HPDE6-E6E7 (cell line): ENCODE measurements around the gene PPEF1.
A peak's percentile ranks its signal among the peaks of the same experiment; 100 is the strongest.

Experiments
- DNase-seq: peaks from one replicate; pipeline ENCODE4 v3.0.0; 2011; ENCODE audit warnings: missing footprints; ENCODE audit errors: extremely low spot score

PPEF1 gene

DNA sequence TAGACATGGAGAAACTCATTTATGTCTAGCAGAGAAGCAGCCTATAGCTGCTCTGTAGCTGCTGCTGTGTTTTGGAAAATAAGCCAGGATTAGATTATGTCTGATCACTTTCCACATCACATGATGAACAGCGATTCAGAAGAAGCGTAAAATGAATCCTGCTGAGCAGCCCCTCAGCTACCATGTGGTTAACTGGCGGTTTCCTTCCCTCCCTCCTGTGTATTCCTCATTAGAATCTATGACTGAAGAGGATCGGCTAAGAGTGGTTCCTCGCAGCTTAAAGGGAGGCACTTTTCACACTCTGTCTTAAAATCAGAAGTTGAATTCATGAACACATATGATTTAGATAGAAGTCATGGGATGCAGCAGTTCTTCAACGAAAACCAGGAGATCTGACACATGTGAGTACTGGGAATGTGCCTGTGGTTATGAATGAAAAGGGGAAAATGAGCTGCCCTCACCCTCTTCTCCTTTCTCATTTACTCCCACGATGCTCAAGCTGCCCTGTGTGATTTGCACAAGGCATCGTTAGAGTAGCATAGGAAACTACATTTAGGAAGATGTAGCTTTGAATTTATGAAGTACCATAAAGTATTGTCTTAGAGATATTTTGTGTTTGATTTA is at the start of gene PPEF1:
TSS of gene PPEF1 (plus strand) at position 220 of the 624 bp plus-strand sequence. CDS start at position 356, 136 bp downstream.
- no peak for DNase-seq

- no peak for DNase-seq
Measured at GRCh38 chrX:18661273-18661672, 46.2 kb upstream of the PPEF1 start.

- no peak for DNase-seq
Measured at GRCh38 chrX:18664947-18665346, 42.5 kb upstream of the PPEF1 start.

DNA sequence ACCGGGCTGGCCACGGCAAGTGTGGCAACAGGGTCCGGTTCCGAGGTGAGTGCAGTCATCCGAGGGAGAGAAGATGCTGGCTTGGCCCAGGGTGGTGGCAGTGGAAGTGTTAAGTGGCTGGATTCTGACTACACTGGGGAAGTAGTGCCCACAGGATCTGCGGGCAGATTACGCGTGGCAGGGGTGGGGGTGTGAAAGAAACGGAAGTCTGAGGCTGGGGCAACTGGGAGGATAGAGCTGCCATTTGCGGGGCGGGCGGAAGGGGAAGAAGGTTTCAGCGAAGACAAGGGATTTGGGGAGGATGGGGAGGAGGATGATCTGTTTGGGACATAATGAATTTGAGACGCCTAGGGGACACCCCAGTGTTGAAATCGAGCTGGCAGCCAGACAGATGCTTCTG is 40.8 kb upstream of the PPEF1 start:
- no peak for DNase-seq

DNA sequence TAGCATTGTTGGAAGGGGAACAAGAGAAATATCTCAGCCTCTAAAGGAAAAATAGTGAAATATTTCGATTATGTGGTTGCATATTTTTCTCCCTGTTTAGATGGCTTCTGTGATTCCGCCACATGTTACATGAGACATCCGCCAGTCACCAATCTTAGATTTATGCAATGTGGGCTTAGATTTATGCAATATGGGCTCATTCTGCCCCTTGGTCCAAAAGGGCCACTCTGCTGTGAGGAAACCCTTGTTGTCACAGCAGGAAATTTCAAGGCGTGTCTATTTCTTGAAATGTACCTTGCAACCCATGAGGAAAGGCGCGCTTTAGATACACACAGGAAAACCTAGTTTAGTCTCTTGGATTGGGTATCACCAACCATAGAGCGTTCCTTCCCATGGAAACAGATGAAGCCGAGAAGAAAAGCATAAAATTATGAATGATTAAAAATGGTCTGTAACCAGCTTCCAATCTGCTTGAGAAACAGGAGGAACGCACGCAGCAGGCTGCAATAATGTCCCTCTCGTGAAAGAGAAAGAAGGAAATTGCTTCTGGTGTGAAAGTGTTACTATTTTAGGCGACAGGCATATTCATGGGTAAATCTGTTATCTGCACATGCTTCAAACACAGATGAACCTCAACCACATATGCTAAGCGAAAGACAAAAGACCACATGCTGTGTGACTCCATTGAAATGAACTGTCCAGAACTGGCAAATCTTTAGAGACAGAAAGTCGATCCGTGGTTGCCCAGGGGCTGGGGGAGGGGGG is 39.2 kb upstream of the PPEF1 start:
- no peak for DNase-seq

DNA sequence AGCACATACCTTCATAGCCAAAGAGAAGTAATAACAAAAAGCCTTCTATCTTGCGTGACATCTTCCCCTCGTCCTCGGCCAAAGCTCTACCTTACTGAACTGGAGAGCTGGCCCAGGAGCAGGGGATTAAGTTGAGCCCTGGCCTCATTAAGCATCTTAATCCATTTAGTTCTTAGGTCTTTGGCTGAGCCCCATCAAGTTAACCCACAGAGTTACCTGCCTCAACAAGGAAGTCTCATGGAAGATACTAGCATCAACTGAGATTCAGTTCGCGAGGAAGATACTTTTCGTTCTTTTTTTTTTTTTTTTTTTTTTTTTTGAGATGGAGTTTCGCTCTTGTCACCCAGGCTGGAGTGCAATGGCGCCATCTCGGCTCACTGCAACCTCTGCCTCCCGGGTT is 35.4 kb upstream of the PPEF1 start, which contains the start of gene RS1:
TSS of gene RS1 (minus strand) at position 101 of the 400 bp plus-strand sequence. CDS start at position 61, 40 bp downstream.
- no peak for DNase-seq

DNA sequence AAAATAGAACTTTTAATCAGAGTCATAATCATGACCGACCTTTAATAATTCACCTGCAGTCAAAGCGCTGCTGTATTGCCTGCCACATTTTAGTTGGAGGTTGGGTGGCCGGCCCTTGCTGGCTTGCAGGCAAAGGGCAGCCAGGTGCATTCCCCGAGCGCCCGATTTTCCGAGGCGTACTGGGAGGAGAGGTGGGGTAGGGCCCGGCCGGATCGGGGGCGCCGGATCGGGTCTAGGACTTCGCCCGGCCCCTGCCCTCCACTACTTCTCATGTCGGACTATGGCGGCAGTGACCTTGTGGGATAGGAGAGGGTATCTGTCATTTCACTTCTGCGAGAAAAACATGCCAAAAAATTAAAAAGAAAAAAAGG is 33.0 kb upstream of the PPEF1 start:
- no peak for DNase-seq

DNA sequence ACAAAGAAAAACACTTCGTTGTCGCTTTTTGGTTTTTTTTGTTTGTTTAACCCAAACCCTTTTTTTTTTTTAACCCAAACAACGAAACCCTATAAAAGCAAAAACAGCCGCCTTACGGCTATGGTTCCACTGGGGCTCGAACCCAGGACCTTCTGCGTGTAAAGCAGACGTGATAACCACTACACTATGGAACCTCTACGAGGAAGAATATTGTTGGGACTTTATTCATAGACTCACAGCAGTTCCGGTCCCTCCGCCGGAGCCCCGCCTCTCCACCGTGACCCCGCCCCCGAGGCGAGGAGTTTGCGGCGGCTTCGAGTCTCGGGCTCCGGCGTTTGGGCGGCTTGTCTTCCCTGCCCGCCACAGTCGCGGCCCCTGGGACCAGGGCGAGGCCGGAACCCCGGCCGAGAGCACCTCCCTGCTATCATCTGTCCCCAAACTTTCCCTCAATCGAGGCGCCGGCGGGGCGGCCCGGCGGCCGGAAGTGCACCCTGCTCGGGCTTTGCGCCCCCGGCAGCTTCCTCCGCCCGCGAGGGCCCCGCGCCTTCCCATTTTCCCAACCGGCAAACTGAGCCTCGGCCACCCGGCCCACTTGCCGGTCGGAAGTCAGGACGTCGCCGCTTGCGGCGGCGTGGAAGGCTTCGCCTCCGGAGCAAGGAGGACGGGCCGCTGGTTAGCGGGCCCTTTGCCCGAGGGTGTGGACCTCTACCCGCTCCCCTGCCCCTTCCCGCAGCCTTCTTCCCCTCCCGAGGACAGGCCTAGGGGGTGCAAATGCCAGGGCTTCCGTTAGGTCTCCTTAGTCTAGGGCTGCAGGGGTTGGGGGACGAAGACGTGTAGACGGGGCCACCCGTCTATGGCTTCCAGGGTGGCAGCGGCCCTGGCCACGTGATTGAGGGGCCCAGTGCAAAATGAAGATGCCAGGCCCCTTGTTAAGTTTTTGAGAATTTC is 32.4 kb upstream of the PPEF1 start:
- peak; percentile 40 for DNase-seq

GRCh38 chrX:18676050-18676449 is 31.4 kb upstream of the PPEF1 start:
- DNase-seq = no peak

- peak; percentile 27 for DNase-seq
Measured at GRCh38 chrX:18676470-18676869, 31.0 kb upstream of the PPEF1 start.

- no peak for DNase-seq
Measured at GRCh38 chrX:18677161-18677869, 30.1 kb upstream of the PPEF1 start.

- no peak for DNase-seq
Measured at GRCh38 chrX:18681996-18682395, 25.4 kb upstream of the PPEF1 start.

DNA sequence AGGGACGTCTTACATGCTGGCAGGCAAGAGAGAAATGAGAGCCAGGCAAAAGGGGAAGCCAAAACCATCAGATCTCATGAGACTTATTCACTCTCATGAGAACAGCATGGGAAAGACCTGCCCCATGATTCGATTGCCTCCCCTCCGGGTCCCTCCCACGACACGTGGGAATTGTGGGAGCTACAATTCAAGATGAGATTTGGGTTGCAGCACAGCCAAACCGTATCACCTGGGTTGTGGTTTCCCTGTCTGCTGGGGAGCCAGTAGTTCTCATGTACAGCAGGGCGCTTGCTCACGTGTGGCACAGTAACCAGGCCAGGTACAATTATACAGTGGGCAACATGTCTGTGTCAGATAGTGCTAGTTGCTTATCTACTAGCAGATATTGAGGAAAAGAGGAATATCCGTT is 24.5 kb upstream of the PPEF1 start:
- no peak for DNase-seq

- DNase-seq = no peak
Measured at GRCh38 chrX:18687856-18688495, 19.5 kb upstream of the PPEF1 start.

GRCh38 chrX:18691431-18691830 is 16.0 kb upstream of the PPEF1 start:
- no peak for DNase-seq

DNA sequence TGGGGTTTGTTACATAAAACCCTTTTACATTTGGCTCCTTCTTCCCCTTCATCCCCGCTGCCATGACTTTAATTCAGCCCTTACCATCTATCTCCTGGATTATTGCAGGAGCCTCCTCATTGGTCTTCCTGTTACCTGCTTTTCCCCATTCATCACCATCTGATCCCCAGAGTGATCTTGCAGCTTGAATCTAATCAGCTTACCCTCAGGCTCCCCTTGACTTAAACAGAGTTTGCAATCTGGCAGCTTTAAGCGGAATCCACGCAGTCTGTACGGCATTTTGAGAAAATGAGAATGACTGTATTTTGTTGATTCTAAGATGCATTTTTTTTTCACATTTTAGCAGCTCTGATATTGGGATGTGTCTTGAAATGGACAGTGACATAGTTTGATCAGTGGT is 14.9 kb upstream of the PPEF1 start:
- no peak for DNase-seq

GRCh38 chrX:18696653-18697052 is 10.8 kb upstream of the PPEF1 start:
- no peak for DNase-seq

DNA sequence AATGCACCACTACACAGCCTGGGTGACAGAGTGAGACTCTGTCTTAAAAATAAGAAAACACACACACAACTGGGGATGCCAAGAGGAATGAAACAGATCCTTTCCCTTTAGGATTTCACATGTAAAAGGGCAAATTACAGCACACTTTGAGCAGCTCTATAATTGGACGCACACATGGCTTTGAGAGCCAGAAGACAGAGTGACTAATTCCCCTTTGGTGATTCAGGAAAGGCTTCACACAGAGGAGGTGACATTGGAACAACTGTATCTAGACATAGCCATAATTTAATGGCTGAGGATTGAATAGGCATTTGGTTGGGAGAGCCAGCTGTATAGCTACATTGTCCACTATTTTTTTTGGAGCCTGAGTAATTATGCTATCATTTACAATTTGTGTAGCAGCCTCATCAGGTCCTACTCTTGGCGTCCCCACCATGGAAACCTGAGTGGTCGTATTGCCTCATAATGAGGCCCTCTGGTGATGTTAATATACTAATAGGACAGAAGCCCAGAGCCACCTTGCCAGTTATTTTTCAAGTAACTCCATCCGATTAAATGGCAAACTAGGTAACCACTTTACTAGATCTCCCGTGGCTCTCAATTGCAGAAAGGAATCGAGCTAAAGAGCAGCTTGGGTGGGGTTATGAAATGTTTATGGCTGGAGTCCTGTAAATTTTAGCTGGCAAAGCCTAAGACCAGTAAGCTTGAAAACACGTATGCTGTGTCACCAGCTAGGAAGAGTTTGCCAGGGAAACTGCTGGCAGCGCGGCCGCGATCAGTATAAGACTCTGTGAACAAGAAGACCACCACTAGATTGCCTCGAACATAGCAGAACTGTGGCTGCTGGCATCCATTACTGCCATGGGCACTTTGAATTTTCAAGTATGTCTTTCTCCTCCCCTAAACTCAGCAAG is 8.5 kb upstream of the PPEF1 start:
- DNase-seq = no peak

DNA sequence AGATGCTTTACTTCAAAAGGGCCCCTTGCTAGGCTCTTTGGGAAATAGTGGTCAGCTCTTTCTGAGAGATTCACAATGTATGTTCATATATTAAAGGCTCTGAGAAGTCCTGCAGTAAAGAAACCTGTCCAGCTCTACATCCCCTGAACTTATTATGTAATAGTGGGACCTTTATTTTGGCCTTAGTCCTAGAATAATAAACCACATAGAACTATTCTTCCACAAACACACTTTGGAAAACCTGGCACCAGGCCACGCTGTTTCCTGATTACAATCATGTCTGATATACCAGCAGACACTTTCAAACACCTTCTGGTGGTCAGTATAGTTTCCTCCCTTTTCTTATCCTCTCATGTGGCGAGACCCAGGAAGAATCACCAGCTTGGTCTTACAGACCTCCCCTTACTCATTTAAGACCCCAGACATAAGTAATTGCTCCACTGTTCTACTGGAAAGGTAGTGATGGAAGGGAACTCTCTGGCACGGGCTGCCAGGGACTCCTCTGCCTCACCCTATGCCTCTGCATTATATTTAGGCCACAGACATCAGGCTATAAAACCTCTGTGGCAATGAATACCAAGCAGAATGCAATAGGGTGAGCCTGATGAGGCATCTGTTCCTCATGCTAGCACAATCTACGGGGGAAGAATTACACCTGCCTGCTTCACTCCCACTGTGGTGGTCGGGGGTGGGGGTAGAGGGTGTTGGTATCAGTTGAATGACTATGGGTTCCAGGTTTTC is 5.7 kb upstream of the PPEF1 start:
- DNase-seq = no peak
